HEK293 (cell line): ENCODE measurements around the gene SLC12A8.

Source experiments
- CTCF ChIA-PET: fragments of 350-600 bp; formaldehyde crosslinking; extraction: SDS; loops from one replicate; lab custom pipeline; 2021; ENCODE audit warnings: antibody characterized with exemption; lab: Yijun Ruan, JAX
- POLR2A ChIA-PET: fragments of 300-600 bp; formaldehyde crosslinking; extraction: SDS; loops from one replicate; lab custom pipeline; 2020; ENCODE audit warnings: antibody characterized with exemption, inconsistent platforms; lab: Yijun Ruan, JAX
- H3K27ac ChIP-seq: fragments of 200-500 bp; sonication (Bioruptor generic); 2 replicates; pipeline ENCODE4 v1.5.1; 2014; ENCODE audit warnings: low read depth, low read length, control low read depth, inconsistent platforms; ENCODE audit errors: extremely low read depth
- H3K36me3 ChIP-seq, 2 experiments: fragments of 200-500 bp in 1 of 2; sonication (Bioruptor generic) in 1 of 2; 1 replicate in 1 of 2; 2 replicates in 1 of 2; pipeline ENCODE4 v1.5.1; 2014 to 2017; ENCODE audit warnings: inconsistent platforms in 2 of 2, low read length in 2 of 2; ENCODE audit not compliant: control insufficient read depth in 2 of 2, insufficient read depth in 1 of 2
- H3K4me1 ChIP-seq: fragments of 200-500 bp; sonication (Bioruptor generic); 2 replicates; pipeline ENCODE4 v1.5.1; 2014; ENCODE audit warnings: mild to moderate bottlenecking, low read length, inconsistent platforms; ENCODE audit not compliant: control insufficient read depth, insufficient read depth
- H3K4me3 ChIP-seq: 2 replicates; pipeline ENCODE4 v1.5.1; 2011; ENCODE audit warnings: low read depth, mild to moderate bottlenecking, control low read depth, low read length, moderate library complexity
- H3K9me3 ChIP-seq: fragments of 200-500 bp; sonication (Bioruptor generic); 2 replicates; pipeline ENCODE4 v1.5.1; 2014; ENCODE audit warnings: low read depth, low read length, inconsistent platforms; ENCODE audit not compliant: control insufficient read depth, insufficient read depth
- BCL11B ChIP-seq: fragments of 450-650 bp; formaldehyde crosslinking; IDR thresholded peaks from 2 replicates; pipeline ENCODE4 v1.5.1; 2016; ENCODE audit warnings: low read depth, missing biosample characterization, missing genetic modification characterization
- HOXC10 ChIP-seq: sonication (generic); formaldehyde crosslinking; IDR thresholded peaks from 2 replicates; pipeline ENCODE4 v1.8.1; 2023; ENCODE audit warnings: mild to moderate bottlenecking, missing genetic modification reagents
- KLF17 ChIP-seq: fragments of 450-650 bp; formaldehyde crosslinking; IDR thresholded peaks from 2 replicates; pipeline ENCODE4 v1.5.1; 2016; ENCODE audit warnings: missing biosample characterization, missing genetic modification characterization
- SP2 ChIP-seq: fragments of 450-650 bp; formaldehyde crosslinking; IDR thresholded peaks from 2 replicates; pipeline ENCODE4 v1.5.1; 2016; ENCODE audit warnings: missing biosample characterization, missing genetic modification characterization
- SP3 ChIP-seq: fragments of 450-650 bp; formaldehyde crosslinking; IDR thresholded peaks from 2 replicates; pipeline ENCODE4 v1.5.1; 2016; ENCODE audit warnings: missing biosample characterization, missing genetic modification characterization
- ZBTB1 ChIP-seq: fragments of 450-650 bp; formaldehyde crosslinking; IDR thresholded peaks from 2 replicates; pipeline ENCODE4 v1.5.1; 2016; ENCODE audit warnings: missing biosample characterization, missing genetic modification characterization
- ZIC2 ChIP-seq: fragments of 450-650 bp; formaldehyde crosslinking; IDR thresholded peaks from 2 replicates; pipeline ENCODE4 v1.5.1; 2016; ENCODE audit warnings: missing biosample characterization, missing genetic modification characterization
- ZNF140 ChIP-seq: fragments of 450-650 bp; formaldehyde crosslinking; IDR thresholded peaks from 2 replicates; pipeline ENCODE4 v1.5.1; 2016; ENCODE audit warnings: missing biosample characterization, missing genetic modification characterization
- ZNF146 ChIP-seq: fragments of 450-650 bp; formaldehyde crosslinking; IDR thresholded peaks from 2 replicates; pipeline ENCODE4 v1.5.1; 2016; ENCODE audit warnings: missing biosample characterization, missing genetic modification characterization
- ZNF169 ChIP-seq: fragments of 450-650 bp; formaldehyde crosslinking; IDR thresholded peaks from 2 replicates; pipeline ENCODE4 v1.5.1; 2016; ENCODE audit warnings: missing biosample characterization, missing genetic modification characterization
- ZNF175 ChIP-seq: fragments of 450-650 bp; formaldehyde crosslinking; IDR thresholded peaks from 2 replicates; pipeline ENCODE4 v1.5.1; 2016; ENCODE audit warnings: missing biosample characterization, missing genetic modification characterization
- ZNF184 ChIP-seq: fragments of 450-650 bp; IDR thresholded peaks from 2 replicates; pipeline ENCODE4 v1.5.1; 2018; ENCODE audit warnings: missing biosample characterization, mild to moderate bottlenecking, missing genetic modification characterization
- ZNF221 ChIP-seq: fragments of 450-650 bp; formaldehyde crosslinking; IDR thresholded peaks from 2 replicates; pipeline ENCODE4 v1.5.1; 2017; ENCODE audit warnings: missing biosample characterization, missing genetic modification characterization, borderline replicate concordance
- ZNF248 ChIP-seq: fragments of 450-650 bp; formaldehyde crosslinking; IDR thresholded peaks from 2 replicates; pipeline ENCODE4 v1.5.1; 2017; ENCODE audit warnings: missing biosample characterization, missing genetic modification characterization
- ZNF26 ChIP-seq: fragments of 450-650 bp; formaldehyde crosslinking; IDR thresholded peaks from 2 replicates; pipeline ENCODE4 v1.5.1; 2016; ENCODE audit warnings: missing biosample characterization, missing genetic modification characterization
- ZNF266 ChIP-seq: fragments of 450-650 bp; formaldehyde crosslinking; IDR thresholded peaks from 2 replicates; pipeline ENCODE4 v1.5.1; 2016; ENCODE audit warnings: missing biosample characterization, missing genetic modification characterization, low read depth
- ZNF366 ChIP-seq: fragments of 450-650 bp; formaldehyde crosslinking; conservative IDR thresholded peaks from 2 replicates; pipeline ENCODE4 v1.5.1; 2016; ENCODE audit warnings: missing biosample characterization, missing genetic modification characterization
- ZNF510 ChIP-seq: fragments of 450-650 bp; formaldehyde crosslinking; IDR thresholded peaks from 2 replicates; pipeline ENCODE4 v1.5.1; 2018; ENCODE audit warnings: mild to moderate bottlenecking, missing genetic modification characterization, missing biosample characterization; ENCODE audit not compliant: insufficient replicate concordance
- ZNF548 ChIP-seq: fragments of 450-650 bp; formaldehyde crosslinking; IDR thresholded peaks from 2 replicates; pipeline ENCODE4 v1.5.1; 2016; ENCODE audit warnings: missing biosample characterization, missing genetic modification characterization
- ZNF549 ChIP-seq: fragments of 450-650 bp; IDR thresholded peaks from 2 replicates; pipeline ENCODE4 v1.5.1; 2018; ENCODE audit warnings: missing biosample characterization, missing genetic modification characterization, mild to moderate bottlenecking, inconsistent platforms, moderate library complexity
- ZNF600 ChIP-seq: fragments of 450-650 bp; formaldehyde crosslinking; IDR thresholded peaks from 2 replicates; pipeline ENCODE4 v1.5.1; 2016; ENCODE audit warnings: missing biosample characterization, missing genetic modification characterization
- ZNF621 ChIP-seq: fragments of 450-650 bp; formaldehyde crosslinking; IDR thresholded peaks from 2 replicates; pipeline ENCODE4 v1.5.1; 2017; ENCODE audit warnings: missing biosample characterization, missing genetic modification characterization
- ZNF658 ChIP-seq: fragments of 450-650 bp; formaldehyde crosslinking; IDR thresholded peaks from 2 replicates; pipeline ENCODE4; 2016; ENCODE audit warnings: missing biosample characterization, missing genetic modification characterization
- ZNF776 ChIP-seq: fragments of 450-650 bp; formaldehyde crosslinking; IDR thresholded peaks from 2 replicates; pipeline ENCODE4 v1.5.0; 2017; ENCODE audit warnings: missing biosample characterization, missing genetic modification characterization, borderline replicate concordance
- ZNF830 ChIP-seq: fragments of 450-650 bp; IDR thresholded peaks from 2 replicates; pipeline ENCODE4 v1.5.0; 2018; ENCODE audit warnings: missing biosample characterization, missing genetic modification characterization, low read depth, mild to moderate bottlenecking, moderate library complexity
- TF ChIP-seq, protein P1 (sequence below): fragments of 450-650 bp; formaldehyde crosslinking; IDR thresholded peaks from 2 replicates; pipeline ENCODE4 v1.5.1; 2017; ENCODE audit warnings: missing biosample characterization, mild to moderate bottlenecking, missing genetic modification characterization, moderate library complexity
- TF ChIP-seq, protein P2 (sequence below): fragments of 450-650 bp; formaldehyde crosslinking; IDR thresholded peaks from 2 replicates; pipeline ENCODE4 v1.5.1; 2016; ENCODE audit warnings: missing biosample characterization, missing genetic modification characterization
- TF ChIP-seq, protein P3 (sequence below): fragments of 450-650 bp; formaldehyde crosslinking; IDR thresholded peaks from 2 replicates; pipeline ENCODE4 v1.5.1; 2016; ENCODE audit warnings: missing biosample characterization, missing genetic modification characterization

Gene SLC12A8

GRCh38 chr3:125240496-125240895 lies 27.9 kb upstream of the SLC12A8 start:
- TF ChIP-seq ZNF366 (no peak), ZNF548 (tag by site-specific recombination) (no peak), ZNF26 (no peak), ZNF184 (tag by site-specific recombination) (no peak), ZNF221 (tag by site-specific recombination) (no peak), HOXC10 (CRISPR knock-in tag) (no peak), ZBTB1 (no peak), ZNF549 (tag by site-specific recombination) (no peak), SP3 (no peak), ZNF146 (tag by site-specific recombination) (no peak), KLF17 (tag by site-specific recombination) (no peak), ZNF600 (no peak), ZNF830 (tag by site-specific recombination) (no peak), ZNF621 (no peak), ZNF248 (tag by site-specific recombination) (no peak), SP2 (tag by site-specific recombination) (no peak), ZNF169 (no peak)
- TF ChIP-seq, protein P1, sequence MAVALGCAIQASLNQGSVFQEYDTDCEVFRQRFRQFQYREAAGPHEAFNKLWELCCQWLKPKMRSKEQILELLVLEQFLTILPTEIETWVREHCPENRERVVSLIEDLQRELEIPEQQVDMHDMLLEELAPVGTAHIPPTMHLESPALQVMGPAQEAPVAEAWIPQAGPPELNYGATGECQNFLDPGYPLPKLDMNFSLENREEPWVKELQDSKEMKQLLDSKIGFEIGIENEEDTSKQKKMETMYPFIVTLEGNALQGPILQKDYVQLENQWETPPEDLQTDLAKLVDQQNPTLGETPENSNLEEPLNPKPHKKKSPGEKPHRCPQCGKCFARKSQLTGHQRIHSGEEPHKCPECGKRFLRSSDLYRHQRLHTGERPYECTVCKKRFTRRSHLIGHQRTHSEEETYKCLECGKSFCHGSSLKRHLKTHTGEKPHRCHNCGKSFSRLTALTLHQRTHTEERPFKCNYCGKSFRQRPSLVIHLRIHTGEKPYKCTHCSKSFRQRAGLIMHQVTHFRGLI (tag by site-specific recombination) = no peak
- TF ChIP-seq, all 188 proteins: peak for 0
- Histone ChIP-seq H3K4me1 (no peaks in the 10 kb centered on the region), H3K9me3 (no peaks in the 10 kb centered on the region), H3K27ac (no peak overlapping the region), H3K36me3 (no peaks in the 10 kb centered on the region), H3K4me3 (no peak overlapping the region)
- ChIA-PET CTCF (no interaction called here), POLR2A (interaction anchor here (0.7 kb wide), 1 partner anchor 618 kb away, joined by 3 read pairs; no protein-coding TSS in a partner anchor)

- H3K36me3 ChIP-seq = peaks cover 0 to 3% of the 10 kb centered on the region in 2 experiments; a peak in 1 of 3 replicates
- no peak overlapping the region for H3K27ac ChIP-seq
- H3K4me1 ChIP-seq = no peaks in the 10 kb centered on the region
- CTCF ChIA-PET = no interaction called here
- POLR2A ChIA-PET = no interaction called here
- no peaks in the 10 kb centered on the region for H3K9me3 ChIP-seq
- H3K4me3 ChIP-seq = no peak overlapping the region
- TF ChIP-seq ZNF266 (tag by site-specific recombination) (no peak), ZNF776 (tag by site-specific recombination) (no peak), ZNF221 (tag by site-specific recombination) (no peak), BCL11B (no peak), ZNF510 (tag by site-specific recombination) (no peak), ZNF175 (tag by site-specific recombination) (no peak), ZIC2 (no peak), ZNF658 (tag by site-specific recombination) (no peak), ZBTB1 (no peak), ZNF140 (tag by site-specific recombination) (no peak)
- TF ChIP-seq, protein P2, sequence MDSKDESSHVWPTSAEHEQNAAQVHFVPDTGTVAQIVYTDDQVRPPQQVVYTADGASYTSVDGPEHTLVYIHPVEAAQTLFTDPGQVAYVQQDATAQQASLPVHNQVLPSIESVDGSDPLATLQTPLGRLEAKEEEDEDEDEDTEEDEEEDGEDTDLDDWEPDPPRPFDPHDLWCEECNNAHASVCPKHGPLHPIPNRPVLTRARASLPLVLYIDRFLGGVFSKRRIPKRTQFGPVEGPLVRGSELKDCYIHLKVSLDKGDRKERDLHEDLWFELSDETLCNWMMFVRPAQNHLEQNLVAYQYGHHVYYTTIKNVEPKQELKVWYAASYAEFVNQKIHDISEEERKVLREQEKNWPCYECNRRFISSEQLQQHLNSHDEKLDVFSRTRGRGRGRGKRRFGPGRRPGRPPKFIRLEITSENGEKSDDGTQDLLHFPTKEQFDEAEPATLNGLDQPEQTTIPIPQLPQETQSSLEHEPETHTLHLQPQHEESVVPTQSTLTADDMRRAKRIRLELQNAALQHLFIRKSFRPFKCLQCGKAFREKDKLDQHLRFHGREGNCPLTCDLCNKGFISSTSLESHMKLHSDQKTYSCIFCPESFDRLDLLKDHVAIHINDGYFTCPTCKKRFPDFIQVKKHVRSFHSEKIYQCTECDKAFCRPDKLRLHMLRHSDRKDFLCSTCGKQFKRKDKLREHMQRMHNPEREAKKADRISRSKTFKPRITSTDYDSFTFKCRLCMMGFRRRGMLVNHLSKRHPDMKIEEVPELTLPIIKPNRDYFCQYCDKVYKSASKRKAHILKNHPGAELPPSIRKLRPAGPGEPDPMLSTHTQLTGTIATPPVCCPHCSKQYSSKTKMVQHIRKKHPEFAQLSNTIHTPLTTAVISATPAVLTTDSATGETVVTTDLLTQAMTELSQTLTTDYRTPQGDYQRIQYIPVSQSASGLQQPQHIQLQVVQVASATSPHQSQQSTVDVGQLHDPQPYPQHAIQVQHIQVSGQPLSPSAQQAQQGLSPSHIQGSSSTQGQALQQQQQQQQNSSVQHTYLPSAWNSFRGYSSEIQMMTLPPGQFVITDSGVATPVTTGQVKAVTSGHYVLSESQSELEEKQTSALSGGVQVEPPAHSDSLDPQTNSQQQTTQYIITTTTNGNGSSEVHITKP = no peak
- TF ChIP-seq, protein P3, sequence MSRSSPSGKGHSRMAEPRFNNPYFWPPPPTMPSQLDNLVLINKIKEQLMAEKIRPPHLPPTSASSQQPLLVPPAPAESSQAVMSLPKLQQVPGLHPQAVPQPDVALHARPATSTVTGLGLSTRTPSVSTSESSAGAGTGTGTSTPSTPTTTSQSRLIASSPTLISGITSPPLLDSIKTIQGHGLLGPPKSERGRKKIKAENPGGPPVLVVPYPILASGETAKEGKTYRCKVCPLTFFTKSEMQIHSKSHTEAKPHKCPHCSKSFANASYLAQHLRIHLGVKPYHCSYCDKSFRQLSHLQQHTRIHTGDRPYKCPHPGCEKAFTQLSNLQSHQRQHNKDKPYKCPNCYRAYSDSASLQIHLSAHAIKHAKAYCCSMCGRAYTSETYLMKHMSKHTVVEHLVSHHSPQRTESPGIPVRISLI (tag by site-specific recombination) = no peak
Observed at GRCh38 chr3:125239266-125239665, 26.7 kb upstream of the SLC12A8 start.
